Measurements from ENCODE around the gene IL24.
"Not testable (repeated sequence)": the region's sequence is repeated elsewhere in the genome, so short reads cannot be mapped to it uniquely, and the experiment has no call there.

The IL24 gene

GRCh38 chr1:206913766-206914537, 16.7 kb downstream of the IL24 start:
- Histone ChIP-seq H3K9me3 (ENCODE audit: low read length) (no peaks in the 10 kb centered on the region), H3K27me3 (ENCODE audit: insufficient read depth, low read length) (peaks cover 32% of the 10 kb centered on the region), H2AFZ (ENCODE audit: low read depth, low read length) (no peak overlapping the region), H3K4me3 (ENCODE audit: low read length) (no peak overlapping the region), H3K4me1 (ENCODE audit: insufficient read depth, low read length) (no peaks in the 10 kb centered on the region), H3K36me3 (ENCODE audit: insufficient read depth, low read length) (no peaks in the 10 kb centered on the region)

- Histone ChIP-seq H3K9me3 (ENCODE audit: low read length) (no peaks in the 10 kb centered on the region), H3K4me1 (ENCODE audit: insufficient read depth, low read length) (no peaks in the 10 kb centered on the region), H3K27me3 (ENCODE audit: insufficient read depth, low read length) (peaks cover 20% of the 10 kb centered on the region), H3K4me3 (ENCODE audit: low read length) (no peak overlapping the region), H3K36me3 (ENCODE audit: insufficient read depth, low read length) (no peaks in the 10 kb centered on the region), H2AFZ (ENCODE audit: low read depth, low read length) (no peak overlapping the region)
Measured at GRCh38 chr1:206915030-206915735, 17.9 kb downstream of the IL24 start.

GRCh38 chr1:206916000-206916709, 18.9 kb downstream of the IL24 start:
- Histone ChIP-seq H3K9me3 (ENCODE audit: low read length) (no peaks in the 10 kb centered on the region), H2AFZ (ENCODE audit: low read depth, low read length) (no peak overlapping the region), H3K4me1 (ENCODE audit: insufficient read depth, low read length) (no peaks in the 10 kb centered on the region), H3K27me3 (ENCODE audit: insufficient read depth, low read length) (peaks cover 12% of the 10 kb centered on the region), H3K4me3 (ENCODE audit: low read length) (no peak overlapping the region), H3K36me3 (ENCODE audit: insufficient read depth, low read length) (no peaks in the 10 kb centered on the region)

- no peaks in the 10 kb centered on the region for H3K4me1 ChIP-seq (ENCODE audit: insufficient read depth, low read length)
Measured at GRCh38 chr1:206918076-206918475, 20.8 kb downstream of the IL24 start.

GRCh38 chr1:206921772-206922265, 24.6 kb downstream of the IL24 start, which contains the start of gene FCMR:
Gene FCMR (minus strand): TSS chr1:206921941. CDS start chr1:206921854, 87 bp downstream.
- H3K4me3 ChIP-seq (ENCODE audit: low read length): no peak within 1 kb of the TSS
- no peak within 1 kb of the TSS for H2AFZ ChIP-seq (ENCODE audit: low read depth, low read length)
- no peaks in the 10 kb centered on the region for H3K9me3 ChIP-seq (ENCODE audit: low read length)
- H3K36me3 ChIP-seq (ENCODE audit: insufficient read depth, low read length): no peaks in the 10 kb centered on the region
- no peaks in the 10 kb centered on the region for H3K27me3 ChIP-seq (ENCODE audit: insufficient read depth, low read length)
- no peaks in the 10 kb centered on the region for H3K4me1 ChIP-seq (ENCODE audit: insufficient read depth, low read length)

More at GRCh38 chr1:206918076-206918475, 20.8 kb downstream of the IL24 start:
- H2AFZ ChIP-seq (ENCODE audit: low read depth, low read length): no peak overlapping the region
- no peaks in the 10 kb centered on the region for H3K36me3 ChIP-seq (ENCODE audit: insufficient read depth, low read length)
- peaks cover 12% of the 10 kb centered on the region for H3K27me3 ChIP-seq (ENCODE audit: insufficient read depth, low read length)
- no peaks in the 10 kb centered on the region for H3K9me3 ChIP-seq (ENCODE audit: low read length)
- no peak overlapping the region for H3K4me3 ChIP-seq (ENCODE audit: low read length)

- Histone ChIP-seq H3K4me3 (ENCODE audit: low read length) (no peak overlapping the region), H3K9me3 (ENCODE audit: low read length) (no peaks in the 10 kb centered on the region), H3K36me3 (ENCODE audit: insufficient read depth, low read length) (no peaks in the 10 kb centered on the region), H3K4me1 (ENCODE audit: insufficient read depth, low read length) (no peaks in the 10 kb centered on the region), H2AFZ (ENCODE audit: low read depth, low read length) (no peak overlapping the region), H3K27me3 (ENCODE audit: insufficient read depth, low read length) (no peaks in the 10 kb centered on the region)
Measured at GRCh38 chr1:206922524-206922923, 25.3 kb downstream of the IL24 start.

GRCh38 chr1:206923009-206923960, 26.0 kb downstream of the IL24 start:
- no peaks in the 10 kb centered on the region for H3K36me3 ChIP-seq (ENCODE audit: insufficient read depth, low read length)
- no peak overlapping the region for H2AFZ ChIP-seq (ENCODE audit: low read depth, low read length)
- no peaks in the 10 kb centered on the region for H3K27me3 ChIP-seq (ENCODE audit: insufficient read depth, low read length)
- H3K9me3 ChIP-seq (ENCODE audit: low read length): no peaks in the 10 kb centered on the region
- H3K4me3 ChIP-seq (ENCODE audit: low read length): no peak overlapping the region
- H3K4me1 ChIP-seq (ENCODE audit: insufficient read depth, low read length): no peaks in the 10 kb centered on the region

GRCh38 chr1:206923961-206924557, 26.8 kb downstream of the IL24 start:
- not testable (repeated sequence) for H3K4me3 ChIP-seq (ENCODE audit: low read length)

GRCh38 chr1:206924592-206925105, 27.4 kb downstream of the IL24 start:
- H2AFZ ChIP-seq (ENCODE audit: low read depth, low read length): no peak overlapping the region
- no peaks in the 10 kb centered on the region for H3K4me1 ChIP-seq (ENCODE audit: insufficient read depth, low read length)
- H3K36me3 ChIP-seq (ENCODE audit: insufficient read depth, low read length): no peaks in the 10 kb centered on the region
- no peaks in the 10 kb centered on the region for H3K27me3 ChIP-seq (ENCODE audit: insufficient read depth, low read length)
- H3K4me3 ChIP-seq (ENCODE audit: low read length): no peak overlapping the region
- H3K9me3 ChIP-seq (ENCODE audit: low read length): no peaks in the 10 kb centered on the region

More at GRCh38 chr1:206923961-206924557, 26.8 kb downstream of the IL24 start:
- H3K27me3 ChIP-seq (ENCODE audit: insufficient read depth, low read length); H3K36me3 ChIP-seq (ENCODE audit: insufficient read depth, low read length); H2AFZ ChIP-seq (ENCODE audit: low read depth, low read length); H3K4me1 ChIP-seq (ENCODE audit: insufficient read depth, low read length); H3K9me3 ChIP-seq (ENCODE audit: low read length): not testable (repeated sequence)

- no peaks in the 10 kb centered on the region for H3K9me3 ChIP-seq (ENCODE audit: low read length)
- no peak overlapping the region for H3K4me3 ChIP-seq (ENCODE audit: low read length)
- no peaks in the 10 kb centered on the region for H3K4me1 ChIP-seq (ENCODE audit: insufficient read depth, low read length)
- no peaks in the 10 kb centered on the region for H3K27me3 ChIP-seq (ENCODE audit: insufficient read depth, low read length)
- H3K36me3 ChIP-seq (ENCODE audit: insufficient read depth, low read length): no peaks in the 10 kb centered on the region
- no peak overlapping the region for H2AFZ ChIP-seq (ENCODE audit: low read depth, low read length)
Measured at GRCh38 chr1:206925106-206925736, 28.0 kb downstream of the IL24 start.

GRCh38 chr1:206926286-206926685, 29.0 kb downstream of the IL24 start:
- Histone ChIP-seq H3K27me3 (ENCODE audit: insufficient read depth, low read length) (no peaks in the 10 kb centered on the region), H3K9me3 (ENCODE audit: low read length) (no peaks in the 10 kb centered on the region), H3K4me1 (ENCODE audit: insufficient read depth, low read length) (no peaks in the 10 kb centered on the region), H3K36me3 (ENCODE audit: insufficient read depth, low read length) (no peaks in the 10 kb centered on the region), H3K4me3 (ENCODE audit: low read length) (no peak overlapping the region), H2AFZ (ENCODE audit: low read depth, low read length) (no peak overlapping the region)

Measured in neuron (in vitro differentiated cells).